C4-2B (cell line): ENCODE measurements around the gene LRP11.

Source experiments
- H3K27ac ChIP-seq: fragments of 450-650 bp; 2 replicates; pipeline ENCODE4 v1.5.1; 2017
- CTCF ChIP-seq: fragments of 450-650 bp; conservative IDR thresholded peaks from 2 replicates; pipeline ENCODE4 v1.5.1; 2017; ENCODE audit warnings: mild to moderate bottlenecking
- ZFX ChIP-seq: fragments of 450-650 bp; IDR thresholded peaks from 2 replicates; pipeline ENCODE4 v1.6.1; 2017

The LRP11 gene

GRCh38 chr6:149843051-149843633 is 21.0 kb downstream of the LRP11 start:
- H3K27ac ChIP-seq = no peak overlapping the region
- TF ChIP-seq CTCF = no peak
- no peak for TF ChIP-seq ZFX

- TF ChIP-seq CTCF (no peak), ZFX (no peak)
- no peak overlapping the region for H3K27ac ChIP-seq
Observed at GRCh38 chr6:149842331-149842730, 21.8 kb downstream of the LRP11 start.

- H3K27ac ChIP-seq = no peak overlapping the region
- peak; percentile 79 for TF ChIP-seq CTCF
- TF ChIP-seq ZFX = no peak
Observed at GRCh38 chr6:149840345-149841075, 23.6 kb downstream of the LRP11 start.

GRCh38 chr6:149834513-149835481 is 29.4 kb downstream of the LRP11 start:
- TF ChIP-seq CTCF (peak; percentile 90), ZFX (no peak)
- H3K27ac ChIP-seq = no peak overlapping the region

- H3K27ac ChIP-seq = no peak overlapping the region
- no peak for TF ChIP-seq CTCF
- no peak for TF ChIP-seq ZFX
Observed at GRCh38 chr6:149833651-149834050, 30.5 kb downstream of the LRP11 start.

- no peak overlapping the region for H3K27ac ChIP-seq
Observed at GRCh38 chr6:149831308-149831820, 32.8 kb downstream of the LRP11 start.

More at GRCh38 chr6:149831308-149831820, 32.8 kb downstream of the LRP11 start:
- TF ChIP-seq ZFX (no peak), CTCF (no peak)
